Trophoblast cell (in vitro differentiated cells and primary cell): Measurements from ENCODE around the gene GARRE1.

Experiments used
- DNase-seq, 2 donors: peaks; one replicate each; pipeline ENCODE4 v3.0.0-alpha.2; 2016
- H2AFZ ChIP-seq: 2 replicates; pipeline ENCODE4 v1.6.1; 2013; ENCODE audit warnings: low read length, moderate library complexity, mild to moderate bottlenecking; ENCODE audit not compliant: insufficient read depth, poor library complexity
- H2AK5ac ChIP-seq: 2 replicates; pipeline ENCODE4 v1.6.1; 2013; ENCODE audit warnings: mild to moderate bottlenecking, low read length
- H2BK120ac ChIP-seq: 2 replicates; pipeline ENCODE4 v1.6.1; 2013; ENCODE audit warnings: low read length, mild to moderate bottlenecking, moderate library complexity; ENCODE audit not compliant: insufficient read depth, poor library complexity
- H2BK12ac ChIP-seq: 2 replicates; pipeline ENCODE4 v1.6.1; 2013; ENCODE audit warnings: mild to moderate bottlenecking, low read length, moderate library complexity
- H2BK5ac ChIP-seq: 2 replicates; pipeline ENCODE4 v1.6.1; 2013; ENCODE audit warnings: low read length, low read depth, moderate library complexity, mild to moderate bottlenecking; ENCODE audit not compliant: poor library complexity
- H3K14ac ChIP-seq: 2 replicates; pipeline ENCODE4 v1.6.1; 2013; ENCODE audit warnings: mild to moderate bottlenecking, low read length
- H3K18ac ChIP-seq: 2 replicates; pipeline ENCODE4 v1.6.1; 2013; ENCODE audit warnings: mild to moderate bottlenecking, low read length
- H3K23ac ChIP-seq: 2 replicates; pipeline ENCODE4 v1.6.1; 2013; ENCODE audit warnings: low read length
- H3K27ac ChIP-seq: 2 replicates; pipeline ENCODE4 v1.5.1; 2013; ENCODE audit warnings: low read depth, mild to moderate bottlenecking, inconsistent platforms, low read length, moderate library complexity
- H3K27me3 ChIP-seq: 2 replicates; pipeline ENCODE4 v1.6.1; 2013; ENCODE audit warnings: inconsistent platforms, mild to moderate bottlenecking, low read length, moderate library complexity; ENCODE audit not compliant: insufficient read depth
- H3K36me3 ChIP-seq, 2 experiments: 1 replicate in 1 of 2; 2 replicates in 1 of 2; pipeline ENCODE4 v1.6.1; 2013; ENCODE audit warnings: low read length in 2 of 2, mild to moderate bottlenecking in 2 of 2, moderate library complexity in 1 of 2; ENCODE audit not compliant: insufficient read depth in 2 of 2, control insufficient read depth in 1 of 2
- H3K4ac ChIP-seq: 2 replicates; pipeline ENCODE4 v1.6.1; 2013; ENCODE audit warnings: low read depth, mild to moderate bottlenecking, low read length, moderate library complexity
- H3K4me1 ChIP-seq, 2 experiments: 1 replicate in 1 of 2; 2 replicates in 1 of 2; pipeline ENCODE4 v1.6.1; 2013; ENCODE audit warnings: low read length in 2 of 2, mild to moderate bottlenecking in 2 of 2, moderate library complexity in 1 of 2; ENCODE audit not compliant: insufficient read depth in 2 of 2, control insufficient read depth in 1 of 2
- H3K4me2 ChIP-seq: 2 replicates; pipeline ENCODE4 v1.6.1; 2013; ENCODE audit warnings: inconsistent platforms, mild to moderate bottlenecking, low read length, moderate library complexity
- H3K4me3 ChIP-seq: 2 replicates; pipeline ENCODE4 v1.5.1; 2013; ENCODE audit warnings: mild to moderate bottlenecking, low read depth, low read length, inconsistent platforms
- H3K79me1 ChIP-seq: one replicate; pipeline ENCODE4 v1.6.1; 2013; ENCODE audit warnings: low read length
- H3K79me2 ChIP-seq: 2 replicates; pipeline ENCODE4 v1.6.1; 2013; ENCODE audit warnings: low read length, mild to moderate bottlenecking; ENCODE audit not compliant: control insufficient read depth, insufficient read depth, poor library complexity
- H3K9ac ChIP-seq: 2 replicates; pipeline ENCODE4 v1.6.1; 2013; ENCODE audit warnings: mild to moderate bottlenecking, low read length
- H3K9me3 ChIP-seq: 2 replicates; pipeline ENCODE4 v1.6.1; 2013; ENCODE audit warnings: low read depth, mild to moderate bottlenecking, control low read depth, inconsistent platforms, low read length; ENCODE audit not compliant: insufficient read depth
- H4K12ac ChIP-seq: 2 replicates; pipeline ENCODE4 v1.6.1; 2013; ENCODE audit warnings: low read depth, mild to moderate bottlenecking, low read length, moderate library complexity
- H4K8ac ChIP-seq: 2 replicates; pipeline ENCODE4 v1.6.1; 2013; ENCODE audit warnings: low read depth, mild to moderate bottlenecking, low read length, moderate library complexity
- H4K91ac ChIP-seq: one replicate; pipeline ENCODE4 v1.6.1; 2013; ENCODE audit warnings: low read depth, mild to moderate bottlenecking, low read length, moderate library complexity
- whole genome bisulfite sequencing: extraction: QIAGEN DNeasy Blood & Tissue Kit; methylation state at CpG from one replicate; pipeline ENCODE4 v1.1.7; 2013; ENCODE audit warnings: missing lambda C conversion rate; ENCODE audit not compliant: insufficient read length, insufficient coverage; ENCODE audit errors: extremely low coverage; 5-methylcytosine and 5-hydroxymethylcytosine counted together

GARRE1 gene

GRCh38 chr19:34213283-34213682 is 41.1 kb upstream of the GARRE1 start:
- Histone ChIP-seq H3K9ac (no peak overlapping the region), H3K79me1 (no peaks in the 10 kb centered on the region), H3K4me3 (no peak overlapping the region), H3K27ac (no peak overlapping the region), H3K36me3 (peaks cover 29 to 31% of the 10 kb centered on the region in 2 experiments), H4K8ac (no peak overlapping the region), H3K18ac (no peak overlapping the region), H2BK5ac (no peak overlapping the region), H3K4me2 (no peak overlapping the region), H3K23ac (no peak overlapping the region), H4K12ac (no peak overlapping the region), H2AK5ac (no peak overlapping the region), H2BK12ac (no peak overlapping the region), H3K4me1 (no peaks in the 10 kb centered on the region), H3K27me3 (no peaks in the 10 kb centered on the region), H4K91ac (no peak overlapping the region), H2AFZ (no peak overlapping the region), H3K9me3 (no peaks in the 10 kb centered on the region), H3K79me2 (no peaks in the 10 kb centered on the region), H2BK120ac (no peak overlapping the region), H3K14ac (no peak overlapping the region), H3K4ac (no peak overlapping the region)
- no CpG with 5 or more reads among the region's 2 CpGs for WGBS
- no peak for DNase-seq

- no peak overlapping the region for H3K27ac ChIP-seq
- no peak overlapping the region for H2AFZ ChIP-seq
- H3K4me1 ChIP-seq: no peaks in the 10 kb centered on the region
- no peak overlapping the region for H3K9ac ChIP-seq
- H3K9me3 ChIP-seq: no peaks in the 10 kb centered on the region
- H2AK5ac ChIP-seq: no peak overlapping the region
- H3K4ac ChIP-seq: no peak overlapping the region
- H3K79me1 ChIP-seq: no peaks in the 10 kb centered on the region
- no peak overlapping the region for H3K14ac ChIP-seq
- no peaks in the 10 kb centered on the region for H3K27me3 ChIP-seq
- no peak for DNase-seq
- H4K12ac ChIP-seq: no peak overlapping the region
- H2BK120ac ChIP-seq: no peak overlapping the region
- peaks cover 27 to 31% of the 10 kb centered on the region in 2 experiments for H3K36me3 ChIP-seq
- H3K18ac ChIP-seq: no peak overlapping the region
- H3K23ac ChIP-seq: no peak overlapping the region
- H2BK12ac ChIP-seq: no peak overlapping the region
- no peaks in the 10 kb centered on the region for H3K79me2 ChIP-seq
- H4K91ac ChIP-seq: no peak overlapping the region
- WGBS: no CpG with 5 or more reads among the region's 4 CpGs
- H3K4me3 ChIP-seq: no peak overlapping the region
- no peak overlapping the region for H3K4me2 ChIP-seq
- H4K8ac ChIP-seq: no peak overlapping the region
- H2BK5ac ChIP-seq: no peak overlapping the region
Observed at GRCh38 chr19:34214040-34214439, 40.3 kb upstream of the GARRE1 start.

GRCh38 chr19:34215006-34215665 is 39.2 kb upstream of the GARRE1 start:
- WGBS: no CpG with 5 or more reads among the region's 3 CpGs
- no peak overlapping the region for H3K4ac ChIP-seq
- no peaks in the 10 kb centered on the region for H3K79me1 ChIP-seq
- H3K9me3 ChIP-seq: no peaks in the 10 kb centered on the region
- no peak overlapping the region for H3K4me2 ChIP-seq
- peaks cover 28 to 32% of the 10 kb centered on the region in 2 experiments for H3K36me3 ChIP-seq
- no peak overlapping the region for H2BK120ac ChIP-seq
- no peak overlapping the region for H3K23ac ChIP-seq
- no peak overlapping the region for H2AK5ac ChIP-seq
- no peak overlapping the region for H4K8ac ChIP-seq
- no peak overlapping the region for H3K18ac ChIP-seq
- H2BK12ac ChIP-seq: no peak overlapping the region
- H3K14ac ChIP-seq: no peak overlapping the region
- H3K9ac ChIP-seq: no peak overlapping the region
- H3K4me1 ChIP-seq: no peaks in the 10 kb centered on the region
- H2AFZ ChIP-seq: no peak overlapping the region
- no peak overlapping the region for H3K4me3 ChIP-seq
- H2BK5ac ChIP-seq: no peak overlapping the region
- H3K79me2 ChIP-seq: no peaks in the 10 kb centered on the region
- H3K27ac ChIP-seq: no peak overlapping the region
- no peak overlapping the region for H4K12ac ChIP-seq
- H4K91ac ChIP-seq: no peak overlapping the region
- no peaks in the 10 kb centered on the region for H3K27me3 ChIP-seq
- DNase-seq: no peak

GRCh38 chr19:34215666-34216038 is 38.7 kb upstream of the GARRE1 start:
- Histone ChIP-seq H2BK12ac (no peak overlapping the region), H3K9me3 (no peaks in the 10 kb centered on the region), H3K36me3 (peaks cover 25 to 26% of the 10 kb centered on the region in 2 experiments), H2AK5ac (no peak overlapping the region), H2AFZ (no peak overlapping the region), H3K4ac (no peak overlapping the region), H4K91ac (no peak overlapping the region), H3K9ac (no peak overlapping the region), H3K79me2 (no peaks in the 10 kb centered on the region), H3K14ac (no peak overlapping the region), H2BK120ac (no peak overlapping the region), H3K79me1 (no peaks in the 10 kb centered on the region), H3K27ac (no peak overlapping the region), H3K4me1 (no peaks in the 10 kb centered on the region), H3K23ac (no peak overlapping the region), H3K27me3 (no peaks in the 10 kb centered on the region), H4K12ac (no peak overlapping the region), H3K18ac (no peak overlapping the region), H2BK5ac (no peak overlapping the region), H3K4me2 (no peak overlapping the region), H3K4me3 (no peak overlapping the region), H4K8ac (no peak overlapping the region)
- WGBS: no CpG with 5 or more reads among the region's 3 CpGs
- DNase-seq: no peak
